ENCODE results near the gene CYP26B1.

The CYP26B1 gene

DNA sequence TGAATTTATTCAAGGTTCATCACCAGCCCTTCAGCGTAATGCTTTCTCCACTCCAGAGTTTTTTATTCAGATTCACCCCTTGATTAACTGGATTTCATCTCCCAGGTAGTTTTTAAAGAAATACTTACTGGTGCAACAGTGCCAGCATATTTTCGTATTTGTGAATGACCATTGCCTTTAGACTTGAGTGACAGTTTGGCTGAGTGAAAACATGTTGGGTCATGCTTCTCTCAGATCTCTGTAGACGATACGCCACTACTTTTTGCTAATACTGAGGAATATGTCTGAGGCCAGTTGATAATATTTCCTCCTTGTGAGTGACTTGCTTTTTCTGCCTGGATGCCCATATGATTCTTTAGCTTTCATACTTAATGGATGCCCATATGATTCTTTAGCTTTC, 51.5 kb downstream of the CYP26B1 start:
- H3K36me3 ChIP-seq (ENCODE audit: control insufficient read depth in 4 of 4, insufficient read depth in 4 of 4, low read length in 3 of 4) = no peaks in the 10 kb centered on the region
- DNase-seq = no peak
- ChIA-PET CTCF (interaction anchor here (1.1 kb wide), 1 partner anchor 16 kb away, joined by 3 read pairs; no protein-coding TSS in a partner anchor), POLR2A (interaction anchor here (0.6 kb wide), 1 partner anchor 626 kb away, joined by 5 read pairs; no protein-coding TSS in a partner anchor)
- H3K27me3 ChIP-seq (replicated peaks in 2 of 5; ENCODE audit: control insufficient read depth in 4 of 5, insufficient read depth in 5 of 5, low read length in 4 of 5) = peaks cover 0 to 4% (median 2%) of the 10 kb centered on the region in 5 experiments
- WGBS (ENCODE audit: insufficient coverage) = 100% methylated on average over 1 of the region's 4 CpGs
- H3K4me1 ChIP-seq (ENCODE audit: control extremely low read depth in 1 of 4, control insufficient read depth in 4 of 4, insufficient read depth in 4 of 4, low read length in 3 of 4) = no peaks in the 10 kb centered on the region
- no peak overlapping the region for H3K4me3 ChIP-seq (ENCODE audit: control insufficient read depth in 1 of 7, extremely low read depth in 1 of 7, insufficient read depth in 4 of 7, low read depth in 2 of 7, low read length in 6 of 7)
- no peak overlapping the region for H3K27ac ChIP-seq (ENCODE audit: insufficient read depth in 1 of 2, low read depth in 1 of 2, low read length in 2 of 2, poor library complexity in 1 of 2, severe bottlenecking in 2 of 2)
- H3K9me3 ChIP-seq (ENCODE audit: control extremely low read depth in 1 of 5, control insufficient read depth in 4 of 5, insufficient read depth in 2 of 5, low read depth in 1 of 5, low read length in 4 of 5) = no peaks in the 10 kb centered on the region

GRCh38 chr2:72095364-72095763, 52.3 kb downstream of the CYP26B1 start:
- ChIA-PET POLR2A (no interaction called here), CTCF (interaction anchor here (1.1 kb wide), 1 partner anchor 15 kb away, joined by 3 read pairs; no protein-coding TSS in a partner anchor)
- H3K4me3 ChIP-seq (ENCODE audit: control insufficient read depth in 1 of 7, extremely low read depth in 1 of 7, insufficient read depth in 4 of 7, low read depth in 2 of 7, low read length in 6 of 7) = no peak overlapping the region
- H3K4me1 ChIP-seq (ENCODE audit: control extremely low read depth in 1 of 4, control insufficient read depth in 4 of 4, insufficient read depth in 4 of 4, low read length in 3 of 4) = no peaks in the 10 kb centered on the region
- 100% methylated on average over 3 of the region's 3 CpGs for WGBS (ENCODE audit: insufficient coverage)
- DNase-seq = no peak
- H3K36me3 ChIP-seq (ENCODE audit: control insufficient read depth in 4 of 4, insufficient read depth in 4 of 4, low read length in 3 of 4) = no peaks in the 10 kb centered on the region
- no peaks in the 10 kb centered on the region for H3K9me3 ChIP-seq (ENCODE audit: control extremely low read depth in 1 of 5, control insufficient read depth in 4 of 5, insufficient read depth in 2 of 5, low read depth in 1 of 5, low read length in 4 of 5)
- H3K27ac ChIP-seq (ENCODE audit: insufficient read depth in 1 of 2, low read depth in 1 of 2, low read length in 2 of 2, poor library complexity in 1 of 2, severe bottlenecking in 2 of 2) = no peak overlapping the region
- peaks cover 0 to 4% (median 0%) of the 10 kb centered on the region in 5 experiments for H3K27me3 ChIP-seq (replicated peaks in 2 of 5; ENCODE audit: control insufficient read depth in 4 of 5, insufficient read depth in 5 of 5, low read length in 4 of 5)

- 95% methylated on average over 4 of the region's 4 CpGs for WGBS (ENCODE audit: insufficient coverage)
- Histone ChIP-seq H3K4me1 (ENCODE audit: control extremely low read depth in 1 of 4, control insufficient read depth in 4 of 4, insufficient read depth in 4 of 4, low read length in 3 of 4) (no peaks in the 10 kb centered on the region), H3K4me3 (ENCODE audit: control insufficient read depth in 1 of 7, extremely low read depth in 1 of 7, insufficient read depth in 4 of 7, low read depth in 2 of 7, low read length in 6 of 7) (no peak overlapping the region), H3K27me3 (replicated peaks in 2 of 5; ENCODE audit: control insufficient read depth in 4 of 5, insufficient read depth in 5 of 5, low read length in 4 of 5) (peaks cover 0 to 4% (median 0%) of the 10 kb centered on the region in 5 experiments), H3K9me3 (ENCODE audit: control extremely low read depth in 1 of 5, control insufficient read depth in 4 of 5, insufficient read depth in 2 of 5, low read depth in 1 of 5, low read length in 4 of 5) (no peaks in the 10 kb centered on the region), H3K36me3 (ENCODE audit: control insufficient read depth in 4 of 4, insufficient read depth in 4 of 4, low read length in 3 of 4) (no peaks in the 10 kb centered on the region), H3K27ac (ENCODE audit: insufficient read depth in 1 of 2, low read depth in 1 of 2, low read length in 2 of 2, poor library complexity in 1 of 2, severe bottlenecking in 2 of 2) (no peak overlapping the region)
- no peak for DNase-seq
- ChIA-PET POLR2A (interaction anchor here (0.6 kb wide), 2 partner anchors 15 to 57 kb away, joined by 3 to 5 read pairs; no protein-coding TSS in a partner anchor), CTCF (no interaction called here)
Observed at GRCh38 chr2:72094701-72095100, 53.0 kb downstream of the CYP26B1 start.

- ChIA-PET CTCF (no interaction called here), POLR2A (no interaction called here)
- H3K27ac ChIP-seq (ENCODE audit: insufficient read depth in 1 of 2, low read depth in 1 of 2, low read length in 2 of 2, poor library complexity in 1 of 2, severe bottlenecking in 2 of 2) = no peak overlapping the region
- H3K4me3 ChIP-seq (ENCODE audit: control insufficient read depth in 1 of 7, extremely low read depth in 1 of 7, insufficient read depth in 4 of 7, low read depth in 2 of 7, low read length in 6 of 7) = no peak overlapping the region
- H3K36me3 ChIP-seq (ENCODE audit: control insufficient read depth in 4 of 4, insufficient read depth in 4 of 4, low read length in 3 of 4) = no peaks in the 10 kb centered on the region
- no peaks in the 10 kb centered on the region for H3K4me1 ChIP-seq (ENCODE audit: control extremely low read depth in 1 of 4, control insufficient read depth in 4 of 4, insufficient read depth in 4 of 4, low read length in 3 of 4)
- no peaks in the 10 kb centered on the region for H3K27me3 ChIP-seq (replicated peaks in 2 of 5; ENCODE audit: control insufficient read depth in 4 of 5, insufficient read depth in 5 of 5, low read length in 4 of 5)
- 100% methylated on average over 3 of the region's 6 CpGs for WGBS (ENCODE audit: insufficient coverage)
- no peaks in the 10 kb centered on the region for H3K9me3 ChIP-seq (ENCODE audit: control extremely low read depth in 1 of 5, control insufficient read depth in 4 of 5, insufficient read depth in 2 of 5, low read depth in 1 of 5, low read length in 4 of 5)
- DNase-seq = no peak
Observed at GRCh38 chr2:72092111-72092510, 55.6 kb downstream of the CYP26B1 start.

GRCh38 chr2:72090781-72091482, 56.7 kb downstream of the CYP26B1 start:
- Histone ChIP-seq H3K27ac (ENCODE audit: insufficient read depth in 1 of 2, low read depth in 1 of 2, low read length in 2 of 2, poor library complexity in 1 of 2, severe bottlenecking in 2 of 2) (no peak overlapping the region), H3K9me3 (ENCODE audit: control extremely low read depth in 1 of 5, control insufficient read depth in 4 of 5, insufficient read depth in 2 of 5, low read depth in 1 of 5, low read length in 4 of 5) (no peaks in the 10 kb centered on the region), H3K36me3 (ENCODE audit: control insufficient read depth in 4 of 4, insufficient read depth in 4 of 4, low read length in 3 of 4) (no peaks in the 10 kb centered on the region), H3K27me3 (replicated peaks in 2 of 5; ENCODE audit: control insufficient read depth in 4 of 5, insufficient read depth in 5 of 5, low read length in 4 of 5) (no peaks in the 10 kb centered on the region), H3K4me1 (ENCODE audit: control extremely low read depth in 1 of 4, control insufficient read depth in 4 of 4, insufficient read depth in 4 of 4, low read length in 3 of 4) (no peaks in the 10 kb centered on the region), H3K4me3 (ENCODE audit: control insufficient read depth in 1 of 7, extremely low read depth in 1 of 7, insufficient read depth in 4 of 7, low read depth in 2 of 7, low read length in 6 of 7) (no peak overlapping the region)
- WGBS (ENCODE audit: insufficient coverage) = 96% methylated on average over 4 of the region's 4 CpGs
- CTCF ChIA-PET = no interaction called here
- no peak for DNase-seq
- POLR2A ChIA-PET = interaction anchor here (0.6 kb wide), 1 partner anchor 1452 kb away, joined by 3 read pairs; no protein-coding TSS in a partner anchor

DNA sequence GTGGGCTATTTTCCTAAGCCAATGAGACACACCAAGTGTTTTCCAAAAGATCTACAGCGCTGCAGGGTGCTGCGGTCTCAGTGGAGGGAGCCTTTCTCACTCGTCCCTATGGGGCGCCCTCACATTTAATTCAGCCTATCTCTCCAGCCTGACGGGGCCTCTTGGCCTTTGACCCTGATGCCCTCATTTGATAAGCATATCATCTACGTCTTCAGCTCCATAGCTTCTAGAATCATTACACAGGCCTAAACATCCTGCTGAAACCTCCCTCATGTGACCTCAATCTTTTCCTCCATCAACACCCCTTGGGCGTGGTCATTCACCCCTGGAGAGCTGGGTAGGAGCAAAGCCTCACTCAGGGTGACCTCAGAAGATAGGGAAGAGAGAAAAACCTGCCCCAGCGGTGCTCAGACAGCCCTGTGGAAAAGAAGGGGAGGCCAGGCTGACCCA, 57.4 kb downstream of the CYP26B1 start:
- Histone ChIP-seq H3K27me3 (replicated peaks in 2 of 5; ENCODE audit: control insufficient read depth in 4 of 5, insufficient read depth in 5 of 5, low read length in 4 of 5) (no peaks in the 10 kb centered on the region), H3K27ac (ENCODE audit: insufficient read depth in 1 of 2, low read depth in 1 of 2, low read length in 2 of 2, poor library complexity in 1 of 2, severe bottlenecking in 2 of 2) (no peak overlapping the region), H3K9me3 (ENCODE audit: control extremely low read depth in 1 of 5, control insufficient read depth in 4 of 5, insufficient read depth in 2 of 5, low read depth in 1 of 5, low read length in 4 of 5) (no peaks in the 10 kb centered on the region), H3K4me3 (ENCODE audit: control insufficient read depth in 1 of 7, extremely low read depth in 1 of 7, insufficient read depth in 4 of 7, low read depth in 2 of 7, low read length in 6 of 7) (no peak overlapping the region), H3K36me3 (ENCODE audit: control insufficient read depth in 4 of 4, insufficient read depth in 4 of 4, low read length in 3 of 4) (no peaks in the 10 kb centered on the region), H3K4me1 (ENCODE audit: control extremely low read depth in 1 of 4, control insufficient read depth in 4 of 4, insufficient read depth in 4 of 4, low read length in 3 of 4) (no peaks in the 10 kb centered on the region)
- 83% methylated on average over 6 of the region's 8 CpGs for WGBS (ENCODE audit: insufficient coverage)
- ChIA-PET CTCF (no interaction called here), POLR2A (no interaction called here)
- DNase-seq = no peak

GRCh38 chr2:72089537-72089936, 58.1 kb downstream of the CYP26B1 start:
- ChIA-PET POLR2A (no interaction called here), CTCF (no interaction called here)
- Histone ChIP-seq H3K4me1 (ENCODE audit: control extremely low read depth in 1 of 4, control insufficient read depth in 4 of 4, insufficient read depth in 4 of 4, low read length in 3 of 4) (no peaks in the 10 kb centered on the region), H3K36me3 (ENCODE audit: control insufficient read depth in 4 of 4, insufficient read depth in 4 of 4, low read length in 3 of 4) (no peaks in the 10 kb centered on the region), H3K4me3 (ENCODE audit: control insufficient read depth in 1 of 7, extremely low read depth in 1 of 7, insufficient read depth in 4 of 7, low read depth in 2 of 7, low read length in 6 of 7) (no peak overlapping the region), H3K27me3 (replicated peaks in 2 of 5; ENCODE audit: control insufficient read depth in 4 of 5, insufficient read depth in 5 of 5, low read length in 4 of 5) (no peaks in the 10 kb centered on the region), H3K27ac (ENCODE audit: insufficient read depth in 1 of 2, low read depth in 1 of 2, low read length in 2 of 2, poor library complexity in 1 of 2, severe bottlenecking in 2 of 2) (no peak overlapping the region), H3K9me3 (ENCODE audit: control extremely low read depth in 1 of 5, control insufficient read depth in 4 of 5, insufficient read depth in 2 of 5, low read depth in 1 of 5, low read length in 4 of 5) (no peaks in the 10 kb centered on the region)
- 100% methylated on average over 9 of the region's 13 CpGs for WGBS (ENCODE audit: insufficient coverage)
- no peak for DNase-seq

Data from common myeloid progenitor, CD34-positive (primary cell).